Bronchial epithelial cell (primary cell): ENCODE measurements around the gene SAPCD2. TPM values are rescaled to one million over a fixed set of nuclear protein-coding genes. Genes with fewer than 3 reads are reported as not detected.

Source experiments
- DNase-seq: peaks from one replicate; pipeline ENCODE4 v3.0.0-alpha.2; 2010; ENCODE audit warnings: low read depth
- FAIRE-seq: peaks from 2 replicates; lab custom pipeline; 2011; peaks lifted over from hg19 to GRCh38; lab: Jason Lieb, UNC
- H3K27me3 ChIP-seq: 2 replicates; pipeline ENCODE4 v1.5.1; 2011; ENCODE audit warnings: low read length; ENCODE audit not compliant: control insufficient read depth, insufficient read depth
- H3K36me3 ChIP-seq: 2 replicates; pipeline ENCODE4 v1.5.1; 2011; ENCODE audit warnings: low read length; ENCODE audit not compliant: control insufficient read depth, insufficient read depth
- H3K4me3 ChIP-seq: 2 replicates; pipeline ENCODE4 v1.5.1; 2011; ENCODE audit warnings: mild to moderate bottlenecking, low read depth, low read length, control low read depth
- CTCF ChIP-seq: IDR thresholded peaks from 2 replicates; pipeline ENCODE4 v1.5.1; 2011; ENCODE audit warnings: mild to moderate bottlenecking, moderate library complexity, low read length, control low read depth, inconsistent platforms; ENCODE audit not compliant: insufficient read depth, severe bottlenecking
- total RNA-seq: library from RNA; depleted of rRNA; stranded (reverse); fragments of >200 nt; gene quantifications from 2 replicates; pipeline ENCODE4 v1.2.1, GENCODE V29; 2014

Gene SAPCD2
- total RNA-seq, 1 donor from 2014 or later = 0.26 TPM

DNA sequence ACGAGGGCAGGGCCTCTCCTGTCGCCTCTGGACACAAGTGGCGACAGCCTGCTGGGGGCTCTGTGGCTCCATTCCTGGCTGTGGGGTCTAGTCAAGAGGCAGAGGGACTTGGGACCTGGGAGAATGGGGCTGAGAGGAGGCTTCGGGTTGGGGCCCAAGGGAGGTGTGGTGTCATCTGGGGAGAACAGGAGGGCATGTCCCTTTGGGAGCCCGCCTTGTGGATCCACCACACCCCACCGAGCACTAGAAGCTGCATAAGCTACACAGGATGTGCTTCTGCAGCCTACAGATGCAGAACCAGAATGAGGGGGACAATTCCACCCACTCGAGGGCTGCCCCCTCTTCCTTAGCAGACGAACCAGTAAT lies 12.6 kb upstream of the SAPCD2 start:
- Histone ChIP-seq H3K4me3 (no peak overlapping the region), H3K36me3 (peaks cover 6% of the 10 kb centered on the region), H3K27me3 (no peaks in the 10 kb centered on the region)
- DNase-seq = no peak
- no peak for FAIRE-seq
- no peak for TF ChIP-seq CTCF

DNA sequence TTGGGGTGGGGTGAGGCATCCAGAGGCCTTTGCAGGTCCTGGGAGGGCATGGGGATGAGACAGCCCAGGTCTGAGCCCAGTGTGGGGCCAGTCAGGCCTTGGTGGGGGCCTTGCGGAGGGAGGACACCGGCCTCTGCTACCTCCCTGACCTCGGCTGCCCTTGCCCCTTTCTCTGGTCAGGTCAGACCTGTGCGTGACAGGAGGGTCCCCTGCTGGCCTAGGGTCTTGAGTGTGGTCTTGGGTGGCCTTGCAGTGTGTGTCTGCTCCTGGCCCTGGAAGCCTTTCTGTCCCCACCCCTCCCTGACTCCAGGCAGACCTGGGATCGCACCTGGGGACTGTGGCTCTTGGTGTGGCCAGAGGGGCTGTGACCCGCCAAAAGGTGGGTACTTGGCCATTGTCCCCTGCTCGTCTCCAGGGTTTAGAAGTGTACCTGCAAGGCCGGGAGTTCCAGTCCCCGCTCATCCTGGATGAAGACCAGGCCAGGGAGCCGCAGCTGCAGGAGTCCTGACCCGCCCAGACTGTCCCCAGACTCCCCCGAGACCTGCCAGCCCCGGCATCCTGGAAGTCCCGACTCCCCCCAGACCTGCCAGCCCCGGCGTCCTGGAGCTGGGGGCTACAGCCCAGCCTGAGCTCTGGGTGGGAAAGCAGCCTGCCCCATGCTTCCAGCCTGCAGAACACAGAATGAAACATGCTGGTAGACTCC lies 12.0 kb upstream of the SAPCD2 start:
- DNase-seq (no peak), FAIRE-seq (no peak)
- TF ChIP-seq CTCF = no peak
- Histone ChIP-seq H3K4me3 (no peak overlapping the region), H3K27me3 (no peaks in the 10 kb centered on the region), H3K36me3 (peaks cover 6% of the 10 kb centered on the region)

DNA sequence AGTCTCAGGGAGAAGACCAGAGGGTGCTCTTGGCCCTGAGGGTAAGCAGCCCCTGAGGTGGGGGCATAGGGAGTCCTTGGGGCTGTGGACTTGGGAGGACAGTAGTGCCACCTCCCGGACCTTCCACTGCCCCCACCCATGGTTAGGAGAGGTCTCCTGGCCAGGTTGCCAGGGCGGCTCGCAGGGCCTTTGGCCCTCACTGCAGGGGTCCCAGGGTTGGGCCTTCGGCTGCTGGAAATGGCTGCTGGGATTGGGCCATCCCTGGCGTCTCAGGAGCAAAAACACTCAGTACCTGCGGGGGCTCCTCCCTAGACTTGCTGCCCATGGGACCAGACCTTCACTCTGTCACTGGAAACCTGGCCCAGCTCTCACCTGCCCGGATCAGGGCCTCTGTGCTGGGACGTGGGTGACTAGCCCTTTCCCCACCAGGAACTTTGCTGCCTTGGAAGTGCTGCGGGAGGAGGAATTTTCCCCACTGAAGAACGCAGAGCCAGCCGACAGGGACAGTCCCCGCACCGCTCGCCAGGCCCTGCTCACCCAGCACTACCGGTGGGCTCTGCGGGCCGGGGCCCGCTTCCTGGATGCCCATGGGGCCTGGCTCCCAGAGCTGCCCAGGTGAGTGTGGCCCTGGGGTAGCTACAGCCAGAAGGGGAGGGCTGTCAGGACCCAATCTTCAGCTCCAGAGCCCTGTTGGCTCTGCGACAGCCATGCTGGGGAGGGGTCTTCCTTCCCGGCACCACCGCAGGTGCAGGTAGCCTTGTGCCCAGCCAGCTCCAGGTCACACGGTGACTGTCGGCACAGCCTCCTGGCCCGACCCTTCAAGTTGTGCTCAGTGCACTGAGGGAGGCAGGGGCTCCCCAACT lies 10.1 kb upstream of the SAPCD2 start:
- no peak for TF ChIP-seq CTCF
- FAIRE-seq = no peak
- DNase-seq = no peak
- Histone ChIP-seq H3K27me3 (no peaks in the 10 kb centered on the region), H3K36me3 (peaks cover 6% of the 10 kb centered on the region), H3K4me3 (no peak overlapping the region)

- Histone ChIP-seq H3K36me3 (peaks cover 6% of the 10 kb centered on the region), H3K4me3 (no peak overlapping the region), H3K27me3 (no peaks in the 10 kb centered on the region)
- DNase-seq (no peak), FAIRE-seq (peak; percentile 23)
- no peak for TF ChIP-seq CTCF
These were observed 9.0 kb upstream of the SAPCD2 start for GRCh38 chr9:137079401-137079787.

GRCh38 chr9:137078701-137079400 lies 8.5 kb upstream of the SAPCD2 start:
- Histone ChIP-seq H3K36me3 (peaks cover 6% of the 10 kb centered on the region), H3K27me3 (no peaks in the 10 kb centered on the region), H3K4me3 (no peak overlapping the region)
- no peak for DNase-seq
- FAIRE-seq = no peak
- TF ChIP-seq CTCF = no peak
